Measurements from ENCODE around the gene GK.
"Not testable (repeated sequence)": the region's sequence is repeated elsewhere in the genome, so short reads cannot be mapped to it uniquely, and the experiment has no call there.

Gene GK

DNA sequence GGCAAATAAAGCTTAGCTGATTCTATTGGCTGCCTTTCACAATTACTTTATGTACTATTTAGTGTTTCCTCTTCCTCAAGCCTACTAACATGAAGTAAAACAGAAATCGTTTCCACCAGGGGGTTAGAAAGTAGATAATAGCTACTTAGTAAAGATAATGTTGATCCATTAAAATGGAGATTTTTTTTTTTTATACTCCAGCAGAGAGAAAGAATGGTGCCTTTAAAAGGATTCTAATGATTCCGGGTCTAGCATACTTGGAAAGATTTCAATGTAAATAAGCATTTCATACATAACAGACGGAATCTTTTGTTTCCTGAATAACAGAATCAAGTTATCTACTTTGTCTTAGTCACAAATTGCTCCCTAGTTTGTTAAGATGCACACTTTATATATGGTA is 37.1 kb downstream of the GK start:
- no peak overlapping the region for H3K4me3 ChIP-seq
- no peak overlapping the region for H3K27ac ChIP-seq

DNA sequence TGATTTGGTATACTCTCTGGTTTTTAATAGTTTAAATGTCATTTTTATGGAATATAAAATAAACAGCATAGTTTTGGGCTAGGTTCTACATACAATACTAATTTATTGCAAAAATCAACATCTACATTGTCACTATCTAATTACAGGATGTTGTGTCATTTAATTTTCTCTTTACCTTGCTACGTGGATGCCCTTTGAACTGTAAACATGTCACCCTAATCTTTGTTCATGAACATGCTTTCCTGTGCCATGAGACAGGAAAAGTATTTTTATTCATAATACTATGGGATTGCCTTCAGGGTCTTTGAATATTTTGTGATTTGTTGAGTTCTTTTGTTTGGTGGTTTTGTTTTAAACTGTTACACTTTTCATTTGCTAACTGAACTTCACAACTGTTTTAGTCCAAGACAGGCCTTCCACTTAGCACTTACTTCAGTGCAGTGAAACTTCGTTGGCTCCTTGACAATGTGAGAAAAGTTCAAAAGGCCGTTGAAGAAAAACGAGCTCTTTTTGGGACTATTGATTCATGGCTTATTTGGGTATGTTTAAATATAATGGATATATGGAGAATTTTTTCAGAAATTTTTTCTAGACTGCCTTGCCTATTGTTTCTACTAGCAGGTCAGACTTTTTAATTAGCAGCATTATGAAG is 40.9 kb downstream of the GK start:
- no peak overlapping the region for H3K4me3 ChIP-seq
- H3K27ac ChIP-seq: no peak overlapping the region

DNA sequence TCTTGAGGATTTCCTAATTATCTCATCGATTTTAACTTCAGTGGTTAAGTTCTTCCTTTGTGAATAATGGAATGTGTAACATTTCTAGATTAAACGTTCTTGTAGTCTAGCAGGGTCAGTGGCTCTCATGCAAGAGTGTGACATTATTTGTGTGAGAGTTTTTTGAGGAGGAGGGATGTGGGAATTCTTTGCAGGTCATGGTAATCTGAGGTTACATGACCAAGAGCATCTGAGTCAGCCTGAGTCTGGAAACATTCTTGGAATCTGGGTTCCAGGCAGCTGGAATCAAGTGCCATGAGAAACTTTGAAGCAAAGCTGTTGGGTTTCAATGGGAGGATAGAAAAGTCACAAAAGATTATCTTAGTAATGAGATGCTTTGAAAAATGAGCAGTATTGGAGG is 49.5 kb downstream of the GK start:
- Histone ChIP-seq H3K4me3 (no peak overlapping the region), H3K27ac (no peak overlapping the region)

DNA sequence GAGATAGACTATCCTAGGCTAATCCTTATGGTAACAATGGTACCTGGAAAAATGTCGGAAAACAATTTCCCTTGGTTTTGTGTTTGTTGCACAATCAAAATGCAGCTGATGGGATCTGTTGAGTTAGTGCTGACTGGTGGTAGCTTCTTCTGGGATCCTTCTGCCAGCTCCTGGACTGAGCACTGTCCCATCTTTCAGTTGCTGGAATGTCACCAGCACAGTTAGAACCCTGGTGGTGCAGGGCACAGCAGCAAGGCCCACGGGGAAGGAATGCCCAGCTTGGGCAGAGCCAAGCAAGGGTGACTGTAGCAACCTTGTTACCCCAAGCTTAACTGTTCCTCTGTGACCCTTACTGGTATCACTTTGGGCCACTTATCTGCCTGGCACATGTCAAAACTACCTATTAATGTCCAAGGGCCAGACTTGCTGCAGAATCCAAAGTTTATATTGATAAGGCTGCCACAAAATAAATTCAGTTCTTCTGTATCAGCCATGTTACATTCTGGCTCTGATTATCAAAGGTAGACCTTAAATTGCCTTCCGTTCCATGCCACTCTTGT is 53.1 kb downstream of the GK start:
- H3K4me3 ChIP-seq: no peak overlapping the region
- no peak overlapping the region for H3K27ac ChIP-seq

DNA sequence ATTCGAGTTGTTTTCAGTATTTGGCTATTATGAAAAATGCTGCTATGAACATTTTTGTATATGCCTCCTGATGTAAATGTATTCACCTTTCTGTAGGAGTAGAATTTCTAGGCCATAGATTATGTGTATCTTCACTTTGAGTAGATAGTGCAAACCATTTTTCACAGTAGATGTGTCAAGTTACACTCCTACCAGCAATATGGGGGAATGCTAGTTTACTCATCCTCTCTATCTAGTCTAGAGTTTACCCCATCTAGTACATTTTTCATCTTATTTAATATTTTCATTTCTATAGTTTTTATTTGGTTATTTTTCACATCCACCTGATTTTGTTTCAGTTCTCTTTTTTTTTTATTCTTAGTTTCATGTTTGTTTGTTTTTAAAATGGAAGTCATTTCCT is 59.0 kb downstream of the GK start:
- no peak overlapping the region for H3K27ac ChIP-seq
- no peak overlapping the region for H3K4me3 ChIP-seq

GRCh38 chrX:30713061-30713525 is 59.9 kb downstream of the GK start:
- Histone ChIP-seq H3K4me3 (no peak overlapping the region), H3K27ac (no peak overlapping the region)

DNA sequence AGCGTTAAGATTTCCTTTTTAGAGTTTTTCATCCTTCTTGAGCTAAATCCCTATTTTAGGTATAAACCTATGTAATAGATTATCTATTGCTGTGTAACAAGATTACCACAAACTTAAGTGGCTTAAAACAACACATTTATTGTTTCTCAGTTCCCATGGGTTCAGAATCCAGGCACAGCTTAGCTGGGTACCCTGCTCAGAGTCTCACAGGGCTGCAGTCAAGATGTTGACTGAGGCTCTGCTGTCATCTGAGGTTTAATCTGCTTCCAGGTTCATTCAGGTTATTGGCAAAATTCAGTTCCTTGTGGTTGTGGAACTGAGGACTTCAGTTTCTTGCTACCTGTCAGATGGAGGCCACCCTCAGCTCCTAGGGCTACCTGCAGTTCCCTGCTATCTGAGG is 60.9 kb downstream of the GK start:
- Histone ChIP-seq H3K27ac (no peak overlapping the region), H3K4me3 (no peak overlapping the region)

- Histone ChIP-seq H3K27ac (no peak overlapping the region), H3K4me3 (no peak overlapping the region)
These were observed 62.8 kb downstream of the GK start for GRCh38 chrX:30715976-30716375.

GRCh38 chrX:30733852-30734660 is 80.8 kb downstream of the GK start:
- Histone ChIP-seq H3K4me3 (no peak overlapping the region), H3K27ac (no peak overlapping the region)

- Histone ChIP-seq H3K4me3 (no peak overlapping the region), H3K27ac (no peak overlapping the region)
These were observed 81.6 kb downstream of the GK start for GRCh38 chrX:30734782-30735181.

GRCh38 chrX:30735839-30736238 is 82.6 kb downstream of the GK start:
- H3K27ac ChIP-seq: no peak overlapping the region
- no peak overlapping the region for H3K4me3 ChIP-seq

GRCh38 chrX:30741545-30741944 is 88.3 kb downstream of the GK start:
- Histone ChIP-seq H3K4me3 (no peak overlapping the region), H3K27ac (no peak overlapping the region)

DNA sequence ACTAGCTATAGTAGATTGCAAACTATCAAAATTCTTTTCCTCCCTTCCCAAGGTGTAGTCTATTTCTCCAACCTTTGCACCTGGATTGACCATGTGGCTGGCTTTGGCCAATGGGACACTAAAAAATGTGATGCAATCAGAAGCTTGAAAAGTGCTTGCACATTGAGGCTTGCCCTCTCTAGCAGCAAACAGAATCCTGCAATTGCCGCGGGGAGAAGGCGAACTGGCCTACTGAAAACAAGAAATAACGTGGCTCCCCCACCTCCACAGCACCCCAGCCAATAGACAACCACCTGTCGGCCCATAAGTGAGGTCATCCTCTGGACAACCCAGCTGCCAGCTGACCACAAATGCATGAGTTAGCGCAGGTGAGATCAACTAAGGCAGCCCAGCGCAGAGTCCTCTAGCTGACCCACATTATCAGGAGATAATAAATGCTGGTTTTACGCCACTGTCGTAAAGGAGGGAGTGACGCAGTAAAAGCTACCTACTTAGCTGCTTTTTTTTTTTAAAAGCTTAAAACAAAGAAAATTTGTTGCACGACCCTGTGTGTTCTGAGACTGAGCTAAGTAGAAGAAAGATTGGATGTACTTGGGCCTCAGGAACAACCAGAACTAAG is 95.2 kb downstream of the GK start:
- Histone ChIP-seq H3K27ac (no peak overlapping the region), H3K4me3 (no peak overlapping the region)

- no peak overlapping the region for H3K4me3 ChIP-seq
- no peak overlapping the region for H3K27ac ChIP-seq
These were observed 98.3 kb downstream of the GK start for GRCh38 chrX:30751497-30751896.

GRCh38 chrX:30762755-30763154 is 109.5 kb downstream of the GK start:
- no peak overlapping the region for H3K4me3 ChIP-seq
- H3K27ac ChIP-seq: no peak overlapping the region

DNA sequence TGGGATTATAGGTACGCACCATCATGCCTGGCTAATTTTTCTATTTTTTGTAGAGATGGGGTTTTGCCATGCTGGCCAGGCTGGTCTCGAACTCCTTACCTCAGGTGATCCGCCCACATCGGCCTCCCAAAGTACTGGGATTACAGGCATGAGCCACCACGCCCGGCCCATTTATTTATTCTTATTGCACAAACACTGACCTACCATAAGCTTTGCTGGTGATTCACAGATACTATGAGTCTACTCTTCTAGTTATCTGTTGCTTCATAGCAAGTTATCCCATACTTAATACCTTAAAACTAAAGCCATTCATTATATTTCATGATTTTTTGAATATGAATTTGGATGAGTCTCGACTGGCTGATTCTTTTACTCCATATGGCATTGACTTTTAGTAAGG is 120.5 kb downstream of the GK start:
- not testable (repeated sequence) for H3K4me3 ChIP-seq, H3K27ac ChIP-seq

DNA sequence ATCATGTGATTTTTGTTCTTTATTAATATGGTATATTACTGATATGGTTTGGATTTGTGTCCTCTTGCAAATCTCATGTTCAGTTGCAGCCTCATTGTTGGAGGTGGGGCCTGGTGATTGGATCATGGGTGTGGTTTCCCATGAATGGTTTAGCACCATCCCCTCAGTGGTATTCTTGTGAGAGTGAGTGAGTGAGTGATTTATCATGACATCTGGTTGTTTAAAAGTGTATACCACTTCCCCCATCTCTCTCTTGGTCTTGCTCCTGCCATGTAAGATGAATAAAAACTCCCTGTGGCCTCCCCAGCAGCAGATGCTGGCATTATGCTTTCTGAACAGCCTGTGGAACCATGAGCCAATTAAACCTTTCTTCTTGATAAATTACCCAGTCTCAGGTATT is 124.4 kb downstream of the GK start:
- Histone ChIP-seq H3K4me3 (no peak overlapping the region), H3K27ac (no peak overlapping the region)

DNA sequence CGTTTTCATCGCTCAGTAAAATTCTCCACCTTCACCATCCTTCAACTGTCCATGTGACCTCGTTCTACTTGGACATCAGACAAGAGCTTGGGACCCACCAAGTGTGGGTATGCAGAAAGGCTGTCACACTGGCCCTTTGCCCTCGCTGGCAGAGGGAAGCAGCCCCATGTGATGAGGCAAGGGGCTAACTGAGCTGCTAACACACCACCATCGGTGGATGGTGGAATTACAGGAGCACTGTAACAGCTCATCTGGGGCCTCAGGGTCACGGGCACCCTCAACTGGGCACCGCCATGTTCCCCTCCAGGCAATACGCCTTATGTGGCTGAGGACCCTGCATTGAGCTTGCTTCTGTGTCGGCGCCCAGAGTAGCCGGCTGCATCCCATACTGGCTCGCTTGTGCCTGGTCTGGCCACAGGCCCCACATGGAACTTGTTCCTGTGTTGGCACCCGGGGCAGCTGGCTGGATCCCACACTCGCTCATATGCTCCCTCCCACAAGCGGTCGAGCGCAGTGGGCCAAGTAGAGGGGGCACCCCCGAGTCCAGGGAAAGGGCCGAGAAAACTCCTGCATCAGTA is 126.3 kb downstream of the GK start:
- Histone ChIP-seq H3K27ac (no peak overlapping the region), H3K4me3 (no peak overlapping the region)
